SU-DHL-6 (cell line): Measurements from ENCODE around the gene DR1.

Experiments used
- H2AFZ ChIP-seq: fragments of 200-600 bp; sonication (generic); 2 replicates; pipeline ENCODE4 v1.6.1; 2014; ENCODE audit warnings: low read depth, mild to moderate bottlenecking, moderate library complexity, mixed read lengths, antibody characterized with exemption, low read length; ENCODE audit not compliant: severe bottlenecking
- H3F3A ChIP-seq: fragments of 200-600 bp; shearing (Covaris generic); 2 replicates; pipeline ENCODE4 v1.6.0; 2016; ENCODE audit warnings: antibody characterized with exemption, mild to moderate bottlenecking; ENCODE audit not compliant: insufficient read depth
- H3K27ac ChIP-seq: fragments of 200-600 bp; sonication (generic); 2 replicates; pipeline ENCODE4 v1.5.1; 2016; ENCODE audit warnings: low read depth, mild to moderate bottlenecking, low read length, moderate library complexity, mixed read lengths
- H3K27me3 ChIP-seq: fragments of 200-600 bp; sonication (generic), shearing (Covaris generic); 2 replicates; pipeline ENCODE4 v1.6.0; 2014; ENCODE audit warnings: mild to moderate bottlenecking, low read length
- H3K36me3 ChIP-seq: fragments of 200-600 bp; sonication (generic); 2 replicates; pipeline ENCODE4 v1.6.1; 2014; ENCODE audit warnings: mild to moderate bottlenecking, low read length, mixed read lengths
- H3K4me2 ChIP-seq: fragments of 300-600, 200-600 bp; shearing (Covaris generic), sonication (generic); 2 replicates; pipeline ENCODE4 v1.6.0; 2014; ENCODE audit warnings: low read length, low read depth, mild to moderate bottlenecking; ENCODE audit not compliant: poor library complexity, severe bottlenecking
- H3K4me3 ChIP-seq: fragments of 200-600 bp; sonication (generic); 2 replicates; pipeline ENCODE4 v1.5.1; 2014; ENCODE audit warnings: antibody characterized with exemption, low read length, mild to moderate bottlenecking, mixed read lengths; ENCODE audit not compliant: insufficient read depth, poor library complexity, severe bottlenecking
- H3K79me2 ChIP-seq: fragments of 200-600 bp; sonication (generic); 2 replicates; pipeline ENCODE4 v1.6.1; 2014; ENCODE audit warnings: mild to moderate bottlenecking, low read length, moderate library complexity; ENCODE audit not compliant: insufficient read depth
- H3K9ac ChIP-seq: fragments of 200-600 bp; sonication (generic); 2 replicates; pipeline ENCODE4 v1.7.0; 2014; ENCODE audit warnings: mild to moderate bottlenecking, low read length
- H3K9me2 ChIP-seq: fragments of 200-600 bp; sonication (generic); replicated peaks from 2 replicates; pipeline ENCODE4 v1.6.1; 2014; ENCODE audit warnings: low read length; ENCODE audit not compliant: insufficient read depth
- H3K9me3 ChIP-seq: fragments of 200-600 bp; sonication (generic); 2 replicates; pipeline ENCODE4 v1.6.1; 2014; ENCODE audit warnings: low read length, mixed read lengths; ENCODE audit not compliant: insufficient read depth
- H4K20me1 ChIP-seq: fragments of 200-600 bp; sonication (generic); 2 replicates; pipeline ENCODE4 v1.6.1; 2014; ENCODE audit warnings: low read depth, mild to moderate bottlenecking, antibody characterized with exemption, low read length, moderate library complexity, mixed read lengths
- EZH2phosphoT487 ChIP-seq: fragments of 200-600 bp; sonication (generic), shearing (Covaris generic); conservative IDR thresholded peaks from 2 replicates; pipeline ENCODE4 v1.6.1; 2018; ENCODE audit warnings: mild to moderate bottlenecking, antibody characterized with exemption, low read length, moderate library complexity, mixed read lengths
- TF ChIP-seq, protein P1 (sequence below): fragments of 200-600 bp; sonication (generic); IDR thresholded peaks from one replicate; pipeline ENCODE4 v1.5.1; 2017; ENCODE audit warnings: antibody characterized with exemption, mild to moderate bottlenecking, low read length, moderate library complexity; ENCODE audit not compliant: insufficient read depth, poor library complexity, severe bottlenecking

The DR1 gene

DNA sequence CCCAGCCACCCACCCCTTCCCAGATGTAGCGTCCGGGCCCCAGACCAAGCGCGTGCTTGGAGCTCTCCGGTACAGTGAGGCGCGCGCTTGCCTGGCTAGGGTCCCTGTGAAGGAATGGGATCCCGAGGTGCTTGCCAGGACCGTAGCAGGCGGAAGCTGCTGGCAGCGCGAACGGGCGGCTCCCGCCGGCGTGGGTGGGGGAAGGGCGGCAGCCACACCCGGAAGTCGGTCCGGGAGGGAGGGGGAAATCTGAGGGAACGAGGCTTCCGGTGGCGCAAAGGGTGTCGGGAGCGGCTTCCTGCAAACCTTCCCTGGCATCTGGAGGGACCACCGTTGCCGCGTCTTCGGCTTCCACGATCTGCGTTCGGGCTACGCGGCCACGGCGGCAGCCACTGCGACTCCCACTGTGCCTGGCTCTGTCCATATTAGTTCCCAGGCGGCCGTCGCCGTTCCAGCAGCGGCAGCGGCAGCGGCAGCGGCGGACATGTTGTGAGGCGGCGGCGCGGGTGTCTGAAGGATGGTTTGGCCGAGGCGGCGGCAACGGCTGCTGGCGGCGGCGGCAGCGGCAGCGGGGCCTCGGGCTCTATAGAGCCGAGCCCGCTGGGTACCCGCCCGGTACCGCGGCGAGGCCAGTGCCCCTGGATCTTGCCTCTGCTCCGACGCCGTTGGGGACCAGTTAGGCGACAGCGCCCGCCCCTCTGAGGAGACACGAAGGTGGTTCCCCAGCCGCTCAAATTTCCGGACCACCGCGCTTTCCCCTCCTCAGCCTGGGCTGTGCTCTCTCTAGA, at the start of gene DR1:
TSS of gene DR1 (plus strand) at position 275 of the 788 bp plus-strand sequence. CDS start 739 bp downstream, outside the sequence.
- Histone ChIP-seq H3K27me3 (no peaks in the 10 kb centered on the region), H3K79me2 (peaks cover 74% of the 10 kb centered on the region), H3K27ac (peak within 1 kb of the TSS; percentile 79), H3K9me3 (no peaks in the 10 kb centered on the region), H4K20me1 (peaks cover 38% of the 10 kb centered on the region), H3K9me2 (no peaks in the 10 kb centered on the region), H3K4me3 (peak within 1 kb of the TSS; percentile 89), H3K36me3 (peaks cover 25% of the 10 kb centered on the region), H3K9ac (peak within 1 kb of the TSS; percentile 88), H3K4me2 (peak within 1 kb of the TSS; percentile 93), H2AFZ (peak within 1 kb of the TSS; percentile 62), H3F3A (0 out of 2 replicates have a peak, but pooled peaks cover 9% of the 10 kb centered on the region)
- TF ChIP-seq, protein P1, sequence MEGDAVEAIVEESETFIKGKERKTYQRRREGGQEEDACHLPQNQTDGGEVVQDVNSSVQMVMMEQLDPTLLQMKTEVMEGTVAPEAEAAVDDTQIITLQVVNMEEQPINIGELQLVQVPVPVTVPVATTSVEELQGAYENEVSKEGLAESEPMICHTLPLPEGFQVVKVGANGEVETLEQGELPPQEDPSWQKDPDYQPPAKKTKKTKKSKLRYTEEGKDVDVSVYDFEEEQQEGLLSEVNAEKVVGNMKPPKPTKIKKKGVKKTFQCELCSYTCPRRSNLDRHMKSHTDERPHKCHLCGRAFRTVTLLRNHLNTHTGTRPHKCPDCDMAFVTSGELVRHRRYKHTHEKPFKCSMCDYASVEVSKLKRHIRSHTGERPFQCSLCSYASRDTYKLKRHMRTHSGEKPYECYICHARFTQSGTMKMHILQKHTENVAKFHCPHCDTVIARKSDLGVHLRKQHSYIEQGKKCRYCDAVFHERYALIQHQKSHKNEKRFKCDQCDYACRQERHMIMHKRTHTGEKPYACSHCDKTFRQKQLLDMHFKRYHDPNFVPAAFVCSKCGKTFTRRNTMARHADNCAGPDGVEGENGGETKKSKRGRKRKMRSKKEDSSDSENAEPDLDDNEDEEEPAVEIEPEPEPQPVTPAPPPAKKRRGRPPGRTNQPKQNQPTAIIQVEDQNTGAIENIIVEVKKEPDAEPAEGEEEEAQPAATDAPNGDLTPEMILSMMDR: no peak
- TF ChIP-seq EZH2phosphoT487: no peak

- H3K9me2 ChIP-seq: no peaks in the 10 kb centered on the region
- no peak overlapping the region for H3K27ac ChIP-seq
- H3K9ac ChIP-seq: no peak overlapping the region
- H3K36me3 ChIP-seq: no peaks in the 10 kb centered on the region
- H2AFZ ChIP-seq: no peak overlapping the region
- no peaks in the 10 kb centered on the region for H4K20me1 ChIP-seq
- H3K4me2 ChIP-seq: no peak overlapping the region
- H3F3A ChIP-seq: no peaks in the 10 kb centered on the region
- no peaks in the 10 kb centered on the region for H3K9me3 ChIP-seq
- H3K4me3 ChIP-seq: no peak overlapping the region
- TF ChIP-seq EZH2phosphoT487: no peak
- TF ChIP-seq, protein P1: no peak
- H3K27me3 ChIP-seq: no peaks in the 10 kb centered on the region
- no peaks in the 10 kb centered on the region for H3K79me2 ChIP-seq
These were observed 49.1 kb upstream of the DR1 start for GRCh38 chr1:93296555-93297154.

DNA sequence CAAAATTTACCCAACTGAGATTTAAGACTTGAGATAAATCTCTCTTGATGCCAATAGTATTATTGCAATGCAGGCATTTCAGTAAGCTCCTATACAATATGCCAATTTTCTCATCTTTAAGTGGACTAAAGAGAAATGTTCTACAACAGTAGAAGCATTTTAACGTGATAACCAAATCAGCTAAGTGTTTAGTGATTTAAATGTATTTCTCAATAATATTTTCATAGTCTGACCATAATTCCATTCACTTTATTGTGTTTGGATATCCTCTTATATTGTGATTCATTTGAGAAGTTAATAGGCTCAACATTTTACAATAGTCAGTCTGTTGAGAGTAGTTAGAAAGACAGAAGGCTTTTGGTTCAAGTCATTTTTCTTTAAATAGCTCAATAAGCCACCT, 44.6 kb upstream of the DR1 start:
- no peak overlapping the region for H3K4me2 ChIP-seq
- no peak overlapping the region for H3K27ac ChIP-seq
- TF ChIP-seq, protein P1: no peak
- no peak for TF ChIP-seq EZH2phosphoT487
- no peaks in the 10 kb centered on the region for H3K9me2 ChIP-seq
- H3K9ac ChIP-seq: no peak overlapping the region
- no peak overlapping the region for H3K4me3 ChIP-seq
- H3K9me3 ChIP-seq: no peaks in the 10 kb centered on the region
- H3F3A ChIP-seq: no peaks in the 10 kb centered on the region
- no peaks in the 10 kb centered on the region for H4K20me1 ChIP-seq
- H2AFZ ChIP-seq: no peak overlapping the region
- H3K27me3 ChIP-seq: no peaks in the 10 kb centered on the region
- H3K36me3 ChIP-seq: no peaks in the 10 kb centered on the region
- H3K79me2 ChIP-seq: no peaks in the 10 kb centered on the region
